OCI-LY1 (cell line): ENCODE results near the gene SLC4A8.

Experiments used
- H2AFZ ChIP-seq: fragments of 200-600 bp; sonication (generic), shearing (Covaris generic); 2 replicates; pipeline ENCODE4 v1.6.0; 2014; ENCODE audit warnings: antibody characterized with exemption, mild to moderate bottlenecking, low read length
- H3F3A ChIP-seq: fragments of 200-600 bp; sonication (generic), shearing (Covaris generic); 2 replicates; pipeline ENCODE4 v1.6.0; 2014; ENCODE audit warnings: mild to moderate bottlenecking, antibody characterized with exemption, low read length, moderate library complexity; ENCODE audit not compliant: insufficient read depth
- H3K27ac ChIP-seq: fragments of 200-600 bp; sonication (generic); 2 replicates; pipeline ENCODE4 v1.5.1; 2014; ENCODE audit warnings: low read length, mixed run types, mild to moderate bottlenecking, low read depth; ENCODE audit not compliant: poor library complexity, severe bottlenecking
- H3K27me3 ChIP-seq: fragments of 200-600 bp; sonication (generic); 2 replicates; pipeline ENCODE4 v1.6.0; 2014; ENCODE audit warnings: antibody characterized with exemption, mild to moderate bottlenecking, low read length, moderate library complexity; ENCODE audit not compliant: insufficient read depth
- H3K36me3 ChIP-seq: fragments of 200-600 bp; sonication (generic); 2 replicates; pipeline ENCODE4 v1.6.1; 2014; ENCODE audit warnings: mild to moderate bottlenecking, antibody characterized with exemption, low read length, moderate library complexity, mixed read lengths; ENCODE audit not compliant: insufficient read depth
- H3K4me1 ChIP-seq: fragments of 200-600 bp; sonication (generic); 2 replicates; pipeline ENCODE4 v1.5.1; 2014; ENCODE audit warnings: mild to moderate bottlenecking, low read length, moderate library complexity; ENCODE audit not compliant: insufficient read depth, severe bottlenecking
- H3K4me2 ChIP-seq: fragments of 200-600 bp; sonication (generic), shearing (Covaris generic); 2 replicates; pipeline ENCODE4 v1.6.1; 2014; ENCODE audit warnings: low read length
- H3K4me3 ChIP-seq: fragments of 200-600 bp; sonication (generic); 2 replicates; pipeline ENCODE4 v1.5.1; 2014; ENCODE audit warnings: low read length, low read depth, mild to moderate bottlenecking, mixed read lengths; ENCODE audit not compliant: poor library complexity, severe bottlenecking
- H3K79me2 ChIP-seq: fragments of 200-600 bp; shearing (Covaris generic); 2 replicates; pipeline ENCODE4 v1.6.1; 2016; ENCODE audit warnings: mixed run types, low read length, mixed read lengths; ENCODE audit not compliant: insufficient read depth
- H3K9ac ChIP-seq: fragments of 200-600 bp; sonication (generic), shearing (Covaris generic); 2 replicates; pipeline ENCODE4 v1.6.1; 2014; ENCODE audit warnings: mild to moderate bottlenecking, low read length, mixed read lengths
- H3K9me2 ChIP-seq: fragments of 200-600 bp; sonication (generic), shearing (Covaris generic); 2 replicates; pipeline ENCODE4 v1.6.1; 2014; ENCODE audit warnings: low read depth, mild to moderate bottlenecking, low read length, mixed read lengths
- H3K9me3 ChIP-seq: fragments of 200-600 bp; shearing (Covaris generic); 2 replicates; pipeline ENCODE4 v1.6.1; 2014; ENCODE audit warnings: low read length, mixed read lengths
- H4K20me1 ChIP-seq: fragments of 200-600 bp; sonication (generic), shearing (Covaris generic); 2 replicates; pipeline ENCODE4 v1.6.0; 2016; ENCODE audit warnings: mild to moderate bottlenecking, low read length; ENCODE audit not compliant: insufficient read depth
- EZH2 ChIP-seq: fragments of 200-600 bp; sonication (generic), shearing (Covaris generic); IDR thresholded peaks from 2 replicates; pipeline ENCODE4 v1.8.0; 2017; ENCODE audit warnings: borderline replicate concordance, mixed run types, mild to moderate bottlenecking, antibody characterized with exemption, low read length, moderate library complexity, mixed read lengths
- TF ChIP-seq, protein P1 (sequence below): fragments of 200-600 bp; sonication (generic), shearing (Covaris generic); IDR thresholded peaks from 2 replicates; pipeline ENCODE4 v1.5.1; 2017; ENCODE audit warnings: mild to moderate bottlenecking, antibody characterized with exemption, low read length, moderate library complexity, mixed read lengths

Gene SLC4A8

DNA sequence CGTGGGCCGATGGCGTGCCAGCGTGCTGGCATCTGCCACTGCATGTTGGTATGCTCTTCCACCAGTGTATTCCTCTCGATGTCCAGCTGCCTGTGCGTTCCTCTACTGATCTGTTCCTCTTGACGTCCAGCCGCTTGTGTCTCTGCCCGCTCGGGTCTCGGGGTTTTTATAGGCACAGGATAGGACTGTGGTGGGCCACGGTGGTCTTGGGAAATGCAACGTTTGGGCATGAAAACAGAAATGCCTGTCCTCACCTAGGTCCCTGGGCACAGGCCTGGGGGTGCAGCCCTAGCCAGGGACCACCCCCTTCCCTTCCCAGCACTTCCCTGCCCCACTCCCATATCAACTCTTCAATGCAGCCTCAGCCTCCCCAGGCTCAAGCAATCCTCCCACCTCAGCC lies 23.1 kb upstream of the SLC4A8 start:
- Histone ChIP-seq H3K4me2 (no peak overlapping the region), H3K9ac (no peak overlapping the region), H3K27me3 (no peaks in the 10 kb centered on the region; the same call in 1 of the 2 replicates), H3K27ac (no peak overlapping the region), H3K4me3 (no peak overlapping the region), H3K4me1 (no peaks in the 10 kb centered on the region), H2AFZ (no peak overlapping the region), H3F3A (no peaks in the 10 kb centered on the region), H3K36me3 (no peaks in the 10 kb centered on the region), H3K79me2 (no peaks in the 10 kb centered on the region), H3K9me2 (no peaks in the 10 kb centered on the region), H4K20me1 (no peaks in the 10 kb centered on the region), H3K9me3 (no peaks in the 10 kb centered on the region)
- TF ChIP-seq, protein P1, sequence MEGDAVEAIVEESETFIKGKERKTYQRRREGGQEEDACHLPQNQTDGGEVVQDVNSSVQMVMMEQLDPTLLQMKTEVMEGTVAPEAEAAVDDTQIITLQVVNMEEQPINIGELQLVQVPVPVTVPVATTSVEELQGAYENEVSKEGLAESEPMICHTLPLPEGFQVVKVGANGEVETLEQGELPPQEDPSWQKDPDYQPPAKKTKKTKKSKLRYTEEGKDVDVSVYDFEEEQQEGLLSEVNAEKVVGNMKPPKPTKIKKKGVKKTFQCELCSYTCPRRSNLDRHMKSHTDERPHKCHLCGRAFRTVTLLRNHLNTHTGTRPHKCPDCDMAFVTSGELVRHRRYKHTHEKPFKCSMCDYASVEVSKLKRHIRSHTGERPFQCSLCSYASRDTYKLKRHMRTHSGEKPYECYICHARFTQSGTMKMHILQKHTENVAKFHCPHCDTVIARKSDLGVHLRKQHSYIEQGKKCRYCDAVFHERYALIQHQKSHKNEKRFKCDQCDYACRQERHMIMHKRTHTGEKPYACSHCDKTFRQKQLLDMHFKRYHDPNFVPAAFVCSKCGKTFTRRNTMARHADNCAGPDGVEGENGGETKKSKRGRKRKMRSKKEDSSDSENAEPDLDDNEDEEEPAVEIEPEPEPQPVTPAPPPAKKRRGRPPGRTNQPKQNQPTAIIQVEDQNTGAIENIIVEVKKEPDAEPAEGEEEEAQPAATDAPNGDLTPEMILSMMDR, result no peak
- TF ChIP-seq EZH2, result no peak

DNA sequence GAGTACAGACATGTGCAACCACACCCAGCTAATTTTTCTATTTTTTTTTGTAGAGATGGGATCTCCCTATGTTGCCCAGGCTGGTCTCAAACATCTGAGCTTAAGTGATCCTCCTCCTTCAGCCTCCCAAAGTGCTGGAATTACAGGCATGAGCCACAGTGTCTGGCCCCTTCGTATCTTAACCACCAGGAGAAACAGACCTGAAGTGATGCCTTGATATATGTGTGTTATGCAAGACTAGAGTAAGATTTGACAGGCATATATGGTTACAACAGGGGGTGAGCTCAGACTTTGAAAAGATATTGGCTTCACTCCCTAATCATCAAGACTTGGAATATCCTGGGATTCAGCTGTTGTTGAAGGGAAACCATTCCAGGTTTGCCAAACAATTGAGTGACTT lies 22.7 kb upstream of the SLC4A8 start:
- no peaks in the 10 kb centered on the region for H3K79me2 ChIP-seq
- no peaks in the 10 kb centered on the region for H3K36me3 ChIP-seq
- no peaks in the 10 kb centered on the region; the same call in 1 of the 2 replicates for H3K27me3 ChIP-seq
- H4K20me1 ChIP-seq, result no peaks in the 10 kb centered on the region
- no peaks in the 10 kb centered on the region for H3F3A ChIP-seq
- no peaks in the 10 kb centered on the region for H3K9me2 ChIP-seq
- H3K4me2 ChIP-seq, result no peak overlapping the region
- no peak overlapping the region for H3K4me3 ChIP-seq
- no peaks in the 10 kb centered on the region for H3K9me3 ChIP-seq
- no peaks in the 10 kb centered on the region for H3K4me1 ChIP-seq
- H3K27ac ChIP-seq, result no peak overlapping the region
- no peak overlapping the region for H2AFZ ChIP-seq
- TF ChIP-seq, protein P1, result no peak
- no peak for TF ChIP-seq EZH2
- H3K9ac ChIP-seq, result no peak overlapping the region

DNA sequence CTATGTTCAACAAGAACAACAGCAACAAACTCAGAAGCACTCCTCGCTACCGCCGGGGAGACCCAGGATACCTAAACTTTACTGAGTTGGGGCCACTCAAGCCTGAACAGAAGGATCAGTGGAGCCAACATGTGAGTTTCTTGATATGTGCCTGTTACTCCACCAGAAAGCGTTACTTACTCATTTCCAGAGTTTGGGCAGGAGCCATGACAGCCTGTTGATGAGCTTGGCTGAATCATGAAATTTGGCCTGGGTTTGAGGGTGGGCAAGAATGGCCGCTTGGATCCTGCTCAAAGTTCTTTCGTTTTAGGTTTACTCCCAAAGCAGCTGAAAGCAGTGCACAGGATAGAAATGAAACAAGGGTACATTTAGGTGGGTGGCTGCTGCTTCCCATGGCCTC lies 21.5 kb upstream of the SLC4A8 start:
- no peaks in the 10 kb centered on the region for H3K36me3 ChIP-seq
- no peaks in the 10 kb centered on the region for H3K4me1 ChIP-seq
- no peak overlapping the region for H2AFZ ChIP-seq
- H4K20me1 ChIP-seq, result no peaks in the 10 kb centered on the region
- no peaks in the 10 kb centered on the region for H3K9me3 ChIP-seq
- no peaks in the 10 kb centered on the region; the same call in 1 of the 2 replicates for H3K27me3 ChIP-seq
- no peak overlapping the region for H3K4me2 ChIP-seq
- H3K9me2 ChIP-seq, result no peaks in the 10 kb centered on the region
- H3K9ac ChIP-seq, result no peak overlapping the region
- no peaks in the 10 kb centered on the region for H3F3A ChIP-seq
- H3K79me2 ChIP-seq, result no peaks in the 10 kb centered on the region
- H3K4me3 ChIP-seq, result no peak overlapping the region
- TF ChIP-seq EZH2, result no peak
- TF ChIP-seq, protein P1, result no peak
- H3K27ac ChIP-seq, result no peak overlapping the region
